ENCODE results near the gene OR2T8. TPM values are rescaled to one million over a fixed set of nuclear protein-coding genes. Genes with fewer than 3 reads are reported as not detected.

OR2T8 gene, protein sequence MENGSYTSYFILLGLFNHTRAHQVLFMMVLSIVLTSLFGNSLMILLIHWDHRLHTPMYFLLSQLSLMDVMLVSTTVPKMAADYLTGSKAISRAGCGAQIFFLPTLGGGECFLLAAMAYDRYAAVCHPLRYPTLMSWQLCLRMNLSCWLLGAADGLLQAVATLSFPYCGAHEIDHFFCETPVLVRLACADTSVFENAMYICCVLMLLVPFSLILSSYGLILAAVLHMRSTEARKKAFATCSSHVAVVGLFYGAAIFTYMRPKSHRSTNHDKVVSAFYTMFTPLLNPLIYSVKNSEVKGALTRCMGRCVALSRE
- not detected for total RNA-seq
- not detected for polyA plus RNA-seq (2013, experiment 1 of 2)
- polyA plus RNA-seq (2013, experiment 2 of 2) = not detected
- long read RNA-seq, experiment 1 = 0 reads
- long read RNA-seq, experiment 2 = 0 reads
- long read RNA-seq, experiment 3 = 0 reads
- long read RNA-seq, experiment 4 = 0 reads

DNA sequence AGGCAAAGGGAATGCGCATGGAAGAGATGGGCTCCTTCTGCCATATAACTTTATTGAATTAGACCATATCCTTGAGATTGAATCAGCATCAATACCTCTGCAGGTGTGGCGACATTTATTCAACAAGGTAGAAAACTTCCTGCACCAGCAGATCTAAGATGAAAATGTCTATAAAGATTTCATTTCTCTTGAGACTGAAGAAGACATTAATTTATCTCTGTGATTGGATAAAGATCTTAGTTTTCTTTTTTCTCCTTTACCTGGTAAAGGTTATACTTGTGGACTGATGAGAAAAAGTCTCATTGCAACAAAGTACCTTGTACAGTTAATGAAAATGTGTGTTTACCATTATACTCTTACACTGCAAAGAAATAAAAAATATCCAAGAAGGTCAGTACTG is at the start of gene OR2T8:
TSS of gene OR2T8 (plus strand) at position 301 of the 400 bp plus-strand sequence. CDS start 766 bp downstream, outside the sequence.
- 60 to 85% methylated on average over 1 to 2 of the region's 2 CpGs for whole genome bisulfite sequencing, 2 experiments (ENCODE audit: insufficient coverage in 1 of 2, insufficient read length in 1 of 2)
- Mint-ChIP-seq H3K4me1 (no peaks in the 10 kb centered on the region), H3K9me3 (peaks cover 29% of the 10 kb centered on the region), H3K27me3 (ENCODE audit: insufficient read depth) (no peaks in the 10 kb centered on the region), H3K27ac (no peak within 1 kb of the TSS), H3K36me3 (ENCODE audit: low read depth) (no peaks in the 10 kb centered on the region), H3K4me3 (no peak within 1 kb of the TSS)
- TF ChIP-seq, protein P1, sequence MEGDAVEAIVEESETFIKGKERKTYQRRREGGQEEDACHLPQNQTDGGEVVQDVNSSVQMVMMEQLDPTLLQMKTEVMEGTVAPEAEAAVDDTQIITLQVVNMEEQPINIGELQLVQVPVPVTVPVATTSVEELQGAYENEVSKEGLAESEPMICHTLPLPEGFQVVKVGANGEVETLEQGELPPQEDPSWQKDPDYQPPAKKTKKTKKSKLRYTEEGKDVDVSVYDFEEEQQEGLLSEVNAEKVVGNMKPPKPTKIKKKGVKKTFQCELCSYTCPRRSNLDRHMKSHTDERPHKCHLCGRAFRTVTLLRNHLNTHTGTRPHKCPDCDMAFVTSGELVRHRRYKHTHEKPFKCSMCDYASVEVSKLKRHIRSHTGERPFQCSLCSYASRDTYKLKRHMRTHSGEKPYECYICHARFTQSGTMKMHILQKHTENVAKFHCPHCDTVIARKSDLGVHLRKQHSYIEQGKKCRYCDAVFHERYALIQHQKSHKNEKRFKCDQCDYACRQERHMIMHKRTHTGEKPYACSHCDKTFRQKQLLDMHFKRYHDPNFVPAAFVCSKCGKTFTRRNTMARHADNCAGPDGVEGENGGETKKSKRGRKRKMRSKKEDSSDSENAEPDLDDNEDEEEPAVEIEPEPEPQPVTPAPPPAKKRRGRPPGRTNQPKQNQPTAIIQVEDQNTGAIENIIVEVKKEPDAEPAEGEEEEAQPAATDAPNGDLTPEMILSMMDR (conservative IDR thresholded peaks at IDR 0.05) = no peak
- H3K27ac ChIP-seq (ENCODE audit: low read depth, low read length) = no peak within 1 kb of the TSS
- no peak within 1 kb of the TSS for H3K4me3 ChIP-seq (ENCODE audit: low read length)
- H3K4me1 ChIP-seq (ENCODE audit: control insufficient read depth, insufficient read depth, low read length) = no peaks in the 10 kb centered on the region
- no peaks in the 10 kb centered on the region for H3K36me3 ChIP-seq (ENCODE audit: control insufficient read depth, insufficient read depth, low read length)
- H3K9me3 ChIP-seq (ENCODE audit: control insufficient read depth, low read length) = peaks cover 87% of the 10 kb centered on the region
- no peaks in the 10 kb centered on the region for H3K27me3 ChIP-seq (ENCODE audit: control insufficient read depth, insufficient read depth, low read length, poor library complexity, severe bottlenecking)
- no peak within 1 kb of the TSS for H3K9ac ChIP-seq (ENCODE audit: extremely low read depth, low read length, poor library complexity, severe bottlenecking)
- DNase-seq = no peak

DNA sequence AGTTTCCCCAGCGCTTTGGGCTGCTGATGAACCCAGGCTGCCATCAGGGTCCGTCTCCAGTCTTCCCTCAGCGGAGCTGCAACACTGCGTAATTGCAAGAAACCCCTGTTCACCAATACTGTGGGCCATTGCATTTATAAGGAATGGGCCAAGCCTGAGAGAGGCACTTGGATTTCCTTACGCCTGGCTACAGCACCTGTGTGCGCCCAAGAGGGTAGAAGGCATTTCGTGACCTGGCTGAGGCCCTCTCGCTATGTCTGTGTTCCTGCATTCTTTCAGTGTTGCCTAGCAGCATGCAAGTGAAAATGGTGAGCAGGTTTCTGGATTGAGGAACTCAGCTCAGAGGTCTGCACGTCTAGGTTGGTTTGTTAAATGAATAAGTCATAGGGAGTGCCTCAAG is 36.7 kb upstream of the OR2T8 start:
- TF ChIP-seq, protein P1 (conservative IDR thresholded peaks at IDR 0.05) = no peak
- Mint-ChIP-seq H3K9me3 (peaks cover 62% of the 10 kb centered on the region), H3K4me3 (no peak overlapping the region), H3K27ac (no peak overlapping the region), H3K27me3 (ENCODE audit: insufficient read depth) (no peaks in the 10 kb centered on the region), H3K4me1 (no peaks in the 10 kb centered on the region), H3K36me3 (ENCODE audit: low read depth) (no peaks in the 10 kb centered on the region)
- no peak for DNase-seq
- peaks cover 64% of the 10 kb centered on the region for H3K9me3 ChIP-seq (ENCODE audit: control insufficient read depth, low read length)
- no peaks in the 10 kb centered on the region for H3K27me3 ChIP-seq (ENCODE audit: control insufficient read depth, insufficient read depth, low read length, poor library complexity, severe bottlenecking)
- no peaks in the 10 kb centered on the region for H3K4me1 ChIP-seq (ENCODE audit: control insufficient read depth, insufficient read depth, low read length)
- H3K36me3 ChIP-seq (ENCODE audit: control insufficient read depth, insufficient read depth, low read length) = no peaks in the 10 kb centered on the region
- no peak overlapping the region for H3K27ac ChIP-seq (ENCODE audit: low read depth, low read length)
- no peak overlapping the region for H3K4me3 ChIP-seq (ENCODE audit: low read length)
- 80 to 84% methylated on average over 7 to 9 of the region's 9 CpGs for WGBS, 2 experiments (ENCODE audit: insufficient coverage in 1 of 2, insufficient read length in 1 of 2)
- H3K9ac ChIP-seq (ENCODE audit: extremely low read depth, low read length, poor library complexity, severe bottlenecking) = no peak overlapping the region

DNA sequence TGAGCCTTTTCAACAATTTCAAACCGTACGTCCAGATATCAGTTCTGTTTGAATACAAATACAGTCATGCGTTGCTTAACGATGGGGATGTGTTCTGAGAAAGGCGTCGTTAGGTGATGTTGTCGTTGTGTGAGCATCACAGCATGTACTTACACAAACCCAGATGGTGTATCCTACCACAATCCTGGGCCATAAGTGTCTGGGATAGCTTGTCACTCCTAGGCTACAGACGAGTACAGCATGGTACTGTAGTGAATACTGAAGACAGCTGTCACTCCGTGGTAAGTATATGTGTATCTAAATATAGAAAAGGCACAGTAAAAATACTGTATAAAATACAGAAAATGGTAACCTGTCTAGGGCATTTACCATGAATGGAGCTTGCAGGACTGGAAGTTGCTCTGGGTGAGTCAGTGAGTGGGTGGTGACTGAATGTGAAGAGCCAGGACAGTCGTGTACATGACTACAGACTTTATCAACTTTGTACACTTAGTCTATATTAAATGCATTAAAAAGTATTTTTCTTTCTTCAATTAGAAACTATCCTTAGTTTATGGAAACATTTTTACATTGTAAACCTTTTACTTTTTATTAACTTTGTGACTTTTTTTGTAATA is 35.1 kb upstream of the OR2T8 start:
- peaks cover 48% of the 10 kb centered on the region for H3K9me3 Mint-ChIP-seq
- no peaks in the 10 kb centered on the region for H3K4me1 ChIP-seq (ENCODE audit: control insufficient read depth, insufficient read depth, low read length)
- no peak for DNase-seq
- no peaks in the 10 kb centered on the region for H3K27me3 ChIP-seq (ENCODE audit: control insufficient read depth, insufficient read depth, low read length, poor library complexity, severe bottlenecking)
- no peaks in the 10 kb centered on the region for H3K27me3 Mint-ChIP-seq (ENCODE audit: insufficient read depth)
- no peak overlapping the region for H3K4me3 ChIP-seq (ENCODE audit: low read length)
- H3K4me3 Mint-ChIP-seq = no peak overlapping the region
- H3K4me1 Mint-ChIP-seq = no peaks in the 10 kb centered on the region
- WGBS, 2 experiments (ENCODE audit: insufficient coverage in 1 of 2, insufficient read length in 1 of 2) = 90 to 92% methylated on average over 8 to 9 of the region's 10 CpGs
- no peak overlapping the region for H3K27ac ChIP-seq (ENCODE audit: low read depth, low read length)
- no peaks in the 10 kb centered on the region for H3K36me3 Mint-ChIP-seq (ENCODE audit: low read depth)
- TF ChIP-seq, protein P1 (conservative IDR thresholded peaks at IDR 0.05) = no peak
- H3K9ac ChIP-seq (ENCODE audit: extremely low read depth, low read length, poor library complexity, severe bottlenecking) = no peak overlapping the region
- no peaks in the 10 kb centered on the region for H3K36me3 ChIP-seq (ENCODE audit: control insufficient read depth, insufficient read depth, low read length)
- no peak overlapping the region for H3K27ac Mint-ChIP-seq
- peaks cover 51% of the 10 kb centered on the region for H3K9me3 ChIP-seq (ENCODE audit: control insufficient read depth, low read length)
